ENCODE measurements around the gene TGFB2. TPM values are rescaled to one million over a fixed set of nuclear protein-coding genes. Genes with fewer than 3 reads are reported as not detected.

Gene TGFB2
- 0.34 TPM for total RNA-seq (2021; ENCODE audit: unreplicated experiment)
- 0.07 and 0.14 TPM in 2 replicates for polyA plus RNA-seq (2012)
- percentile 39 among the genes with signal in this experiment for Bru-seq, nascent RNA
- percentile 39 among the genes with signal in this experiment for BruChase-seq, experiment 1, labeled RNA remaining after a 6-hour chase
- BruChase-seq, experiment 2, labeled RNA remaining after a 2-hour chase = percentile 32 among the genes with signal in this experiment
- long read RNA-seq, full-length matches to known transcripts = 1 of 1 reads
- long read RNA-seq, partial matches to known transcripts = 0 of 1 reads
- long read RNA-seq, other reads (novel, unspliced or antisense) = 0 of 1 reads

DNA sequence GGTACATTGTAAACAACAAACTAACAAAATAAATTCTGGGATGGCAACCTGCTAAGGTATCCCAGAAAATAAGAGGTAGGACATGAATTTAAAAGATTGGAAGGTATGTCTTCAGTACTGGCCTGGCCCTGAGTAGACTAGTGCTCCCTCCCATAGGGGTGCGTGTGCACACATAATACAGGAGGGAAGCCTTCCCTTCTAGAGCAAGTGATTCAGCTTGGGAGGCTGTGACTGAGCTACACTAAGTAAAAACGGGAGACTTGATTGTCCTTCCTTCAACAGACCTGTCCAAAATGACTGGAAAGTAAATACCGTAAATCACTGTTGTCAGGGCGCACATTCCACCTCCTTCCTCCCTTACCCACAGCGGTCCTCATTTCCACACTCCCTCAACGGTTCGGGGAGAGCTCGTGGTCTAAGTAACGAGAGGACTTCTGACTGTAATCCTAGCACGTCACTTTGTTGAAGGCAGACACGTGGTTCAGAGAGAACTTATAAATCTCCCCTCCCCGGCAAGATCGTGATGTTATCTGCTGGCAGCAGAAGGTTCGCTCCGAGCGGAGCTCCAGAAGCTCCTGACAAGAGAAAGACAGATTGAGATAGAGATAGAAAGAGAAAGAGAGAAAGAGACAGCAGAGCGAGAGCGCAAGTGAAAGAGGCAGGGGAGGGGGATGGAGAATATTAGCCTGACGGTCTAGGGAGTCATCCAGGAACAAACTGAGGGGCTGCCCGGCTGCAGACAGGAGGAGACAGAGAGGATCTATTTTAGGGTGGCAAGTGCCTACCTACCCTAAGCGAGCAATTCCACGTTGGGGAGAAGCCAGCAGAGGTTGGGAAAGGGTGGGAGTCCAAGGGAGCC is at the start of gene TGFB2:
Gene TGFB2 (plus strand): TSS at position 523 of the 859 bp plus-strand sequence. CDS start 1,366 bp downstream, outside the sequence.
- peak within 1 kb of the TSS; percentile 37 for H3K9ac ChIP-seq (ENCODE audit: low read length)
- peak within 1 kb of the TSS; percentile 73 for H3K4me2 ChIP-seq (ENCODE audit: low read length)
- POLR2A ChIA-PET = no interaction called here
- ATAC-seq (peak; percentile 38), DNase-seq (ENCODE audit: low read depth, low spot score) (no peak)
- H3K9me3 ChIP-seq (ENCODE audit: control insufficient read depth in 1 of 2, insufficient read depth in 1 of 2, low read depth in 1 of 2, low read length in 2 of 2) = no peaks in the 10 kb centered on the region
- H2AFZ ChIP-seq (ENCODE audit: low read depth, low read length, poor library complexity, severe bottlenecking) = peak within 1 kb of the TSS; percentile 49
- H3K9me2 ChIP-seq (ENCODE audit: insufficient read depth) = no peaks in the 10 kb centered on the region
- H3K4me1 ChIP-seq (ENCODE audit: control insufficient read depth in 1 of 2, insufficient read depth in 2 of 2, low read length in 2 of 2) = peaks cover 0 to 8% of the 10 kb centered on the region in 2 experiments; a peak in 2 of 4 replicates
- peak within 1 kb of the TSS; percentile 37 to 52 for H3K4me3 ChIP-seq (replicated peaks in 1 of 2; ENCODE audit: low read depth in 1 of 2, low read length in 2 of 2)
- H3K79me2 ChIP-seq (ENCODE audit: insufficient read depth, low read length) = no peaks in the 10 kb centered on the region
- TF ChIP-seq, protein P1, sequence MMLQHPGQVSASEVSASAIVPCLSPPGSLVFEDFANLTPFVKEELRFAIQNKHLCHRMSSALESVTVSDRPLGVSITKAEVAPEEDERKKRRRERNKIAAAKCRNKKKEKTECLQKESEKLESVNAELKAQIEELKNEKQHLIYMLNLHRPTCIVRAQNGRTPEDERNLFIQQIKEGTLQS (IDR thresholded peaks at IDR 0.05) = no peak
- TF ChIP-seq SIN3A (IDR thresholded peaks at IDR 0.05; ENCODE audit: low read depth) = no peak
- TF ChIP-seq, protein P2, sequence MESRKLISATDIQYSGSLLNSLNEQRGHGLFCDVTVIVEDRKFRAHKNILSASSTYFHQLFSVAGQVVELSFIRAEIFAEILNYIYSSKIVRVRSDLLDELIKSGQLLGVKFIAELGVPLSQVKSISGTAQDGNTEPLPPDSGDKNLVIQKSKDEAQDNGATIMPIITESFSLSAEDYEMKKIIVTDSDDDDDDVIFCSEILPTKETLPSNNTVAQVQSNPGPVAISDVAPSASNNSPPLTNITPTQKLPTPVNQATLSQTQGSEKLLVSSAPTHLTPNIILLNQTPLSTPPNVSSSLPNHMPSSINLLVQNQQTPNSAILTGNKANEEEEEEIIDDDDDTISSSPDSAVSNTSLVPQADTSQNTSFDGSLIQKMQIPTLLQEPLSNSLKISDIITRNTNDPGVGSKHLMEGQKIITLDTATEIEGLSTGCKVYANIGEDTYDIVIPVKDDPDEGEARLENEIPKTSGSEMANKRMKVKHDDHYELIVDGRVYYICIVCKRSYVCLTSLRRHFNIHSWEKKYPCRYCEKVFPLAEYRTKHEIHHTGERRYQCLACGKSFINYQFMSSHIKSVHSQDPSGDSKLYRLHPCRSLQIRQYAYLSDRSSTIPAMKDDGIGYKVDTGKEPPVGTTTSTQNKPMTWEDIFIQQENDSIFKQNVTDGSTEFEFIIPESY (IDR thresholded peaks at IDR 0.05; ENCODE audit: extremely low read depth, insufficient replicate concordance, low read length) = no peak
- TF ChIP-seq POLR2A (IDR thresholded peaks at IDR 0.05; ENCODE audit: borderline replicate concordance, extremely low read depth, insufficient read depth, insufficient read length) = no peak
- TF ChIP-seq, protein P3, sequence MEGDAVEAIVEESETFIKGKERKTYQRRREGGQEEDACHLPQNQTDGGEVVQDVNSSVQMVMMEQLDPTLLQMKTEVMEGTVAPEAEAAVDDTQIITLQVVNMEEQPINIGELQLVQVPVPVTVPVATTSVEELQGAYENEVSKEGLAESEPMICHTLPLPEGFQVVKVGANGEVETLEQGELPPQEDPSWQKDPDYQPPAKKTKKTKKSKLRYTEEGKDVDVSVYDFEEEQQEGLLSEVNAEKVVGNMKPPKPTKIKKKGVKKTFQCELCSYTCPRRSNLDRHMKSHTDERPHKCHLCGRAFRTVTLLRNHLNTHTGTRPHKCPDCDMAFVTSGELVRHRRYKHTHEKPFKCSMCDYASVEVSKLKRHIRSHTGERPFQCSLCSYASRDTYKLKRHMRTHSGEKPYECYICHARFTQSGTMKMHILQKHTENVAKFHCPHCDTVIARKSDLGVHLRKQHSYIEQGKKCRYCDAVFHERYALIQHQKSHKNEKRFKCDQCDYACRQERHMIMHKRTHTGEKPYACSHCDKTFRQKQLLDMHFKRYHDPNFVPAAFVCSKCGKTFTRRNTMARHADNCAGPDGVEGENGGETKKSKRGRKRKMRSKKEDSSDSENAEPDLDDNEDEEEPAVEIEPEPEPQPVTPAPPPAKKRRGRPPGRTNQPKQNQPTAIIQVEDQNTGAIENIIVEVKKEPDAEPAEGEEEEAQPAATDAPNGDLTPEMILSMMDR (IDR thresholded peaks at IDR 0.05 in 2 of 3, conservative IDR thresholded peaks at IDR 0.05 in 1 of 3; ENCODE audit: borderline replicate concordance in 1 of 3, insufficient read depth in 1 of 3, low read depth in 2 of 3, low read length in 2 of 3) = no peak
- no peak for TF ChIP-seq ZFX (IDR thresholded peaks at IDR 0.05)
- no peak for TF ChIP-seq SP1 (IDR thresholded peaks at IDR 0.05; ENCODE audit: low read depth)
- BruUV-seq (replicated peaks) = no TSS peak
- CTCF ChIA-PET = no interaction called here
- no peaks in the 10 kb centered on the region for H3K27me3 ChIP-seq (ENCODE audit: insufficient read depth, low read length)
- RAD21 ChIA-PET (ENCODE audit: low non-redundant PET in 1 of 2, low total read pairs in 2 of 2, uncharacterized antibody in 2 of 2, unreplicated experiment in 2 of 2) = no interaction called here
- intact Hi-C loops (cut with micrococcal nuclease) = no loop called here
- H3K27ac ChIP-seq (ENCODE audit: low read depth, low read length) = peak within 1 kb of the TSS; percentile 25; the same call in 1 of the 2 replicates
- H4K20me1 ChIP-seq (ENCODE audit: insufficient read depth) = no peaks in the 10 kb centered on the region
- H3K36me3 ChIP-seq (ENCODE audit: control insufficient read depth in 1 of 2, insufficient read depth in 2 of 2, low read length in 2 of 2) = no peaks in the 10 kb centered on the region
